A549 treated with dexamethasone at 1 μM for 4 hours (cell line): ENCODE measurements around the gene HTR1E. TPM values are rescaled to one million over a fixed set of nuclear protein-coding genes. Genes with fewer than 3 reads are reported as not detected.

ENCODE experiments used
- total RNA-seq: library from RNA; stranded (reverse); fragments of 200-300 nt; extraction: Qiagen RNA extraction; gene quantifications from 5 replicates; pipeline ENCODE4 v1.2.3, GENCODE V29; 2022

The HTR1E gene, protein sequence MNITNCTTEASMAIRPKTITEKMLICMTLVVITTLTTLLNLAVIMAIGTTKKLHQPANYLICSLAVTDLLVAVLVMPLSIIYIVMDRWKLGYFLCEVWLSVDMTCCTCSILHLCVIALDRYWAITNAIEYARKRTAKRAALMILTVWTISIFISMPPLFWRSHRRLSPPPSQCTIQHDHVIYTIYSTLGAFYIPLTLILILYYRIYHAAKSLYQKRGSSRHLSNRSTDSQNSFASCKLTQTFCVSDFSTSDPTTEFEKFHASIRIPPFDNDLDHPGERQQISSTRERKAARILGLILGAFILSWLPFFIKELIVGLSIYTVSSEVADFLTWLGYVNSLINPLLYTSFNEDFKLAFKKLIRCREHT
- not detected in 5 replicates for total RNA-seq

GRCh38 chr6:86937219-86938079 is at the start of gene HTR1E:
Gene HTR1E (plus strand): TSS chr6:86937528. CDS start chr6:87015335, 77,807 bp downstream.

Other genes with a start within 250 kb of the HTR1E start
- 0.29 to 0.72 TPM (median 0.47 TPM) in 5 replicates for gene CGA, start 157.6 kb downstream of the HTR1E start, total RNA-seq
- gene ZNF292, start 218.0 kb downstream of the HTR1E start, total RNA-seq, result 2.9 to 5.1 TPM (median 3.7 TPM) in 5 replicates